HL-60 (cell line): Measurements from ENCODE around the gene NPPA.

Source experiments
- CTCF ChIP-seq: IDR thresholded peaks from one replicate; pipeline ENCODE4 v1.5.1; 2011; ENCODE audit warnings: low read length, control low read depth, inconsistent platforms; ENCODE audit not compliant: insufficient read depth
- GABPA ChIP-seq: IDR thresholded peaks from 2 replicates; pipeline ENCODE4 v1.6.1; 2012; ENCODE audit warnings: low read depth
- POLR2AphosphoS5 ChIP-seq: IDR thresholded peaks from 2 replicates; pipeline ENCODE4 v1.6.1; 2012; ENCODE audit warnings: low read depth
- REST ChIP-seq: IDR thresholded peaks from 2 replicates; pipeline ENCODE4 v1.6.1; 2012; ENCODE audit warnings: low read depth; ENCODE audit not compliant: insufficient replicate concordance

- TF ChIP-seq CTCF = no peak
- TF ChIP-seq POLR2AphosphoS5 = no peak
- no peak for TF ChIP-seq GABPA
- TF ChIP-seq REST = no peak
These were observed 22.1 kb upstream of the NPPA start for GRCh38 chr1:11869650-11870207.
